NCI-H345 (cell line): ENCODE data around the gene DNPH1.

Experiments used
- DNase-seq: peaks from one replicate; lab custom pipeline; 2025; lab: John Stamatoyannopoulos, UW

The DNPH1 gene

GRCh38 chr6:43243664-43244321, 14.5 kb upstream of the DNPH1 start:
- peak; percentile 19 for DNase-seq

- peak; percentile 71 for DNase-seq
Measured at GRCh38 chr6:43242908-43243663, 13.8 kb upstream of the DNPH1 start, which contains the start of gene TTBK1. TSS of gene TTBK1 (plus strand) at chr6:43243481. CDS start at chr6:43246661, 3,180 bp downstream.

- no peak for DNase-seq
Measured at GRCh38 chr6:43241446-43241845, 12.2 kb upstream of the DNPH1 start.

- no peak for DNase-seq
Measured at GRCh38 chr6:43240950-43241349, 11.7 kb upstream of the DNPH1 start.

GRCh38 chr6:43239054-43239453, 9.8 kb upstream of the DNPH1 start:
- no peak for DNase-seq

GRCh38 chr6:43235841-43236240, 6.6 kb upstream of the DNPH1 start:
- no peak for DNase-seq

GRCh38 chr6:43231735-43232450, 2.6 kb upstream of the DNPH1 start:
- no peak for DNase-seq

GRCh38 chr6:43231053-43231452, 1.8 kb upstream of the DNPH1 start:
- DNase-seq, result no peak

GRCh38 chr6:43229803-43230620, 731 bp upstream of the DNPH1 start:
- DNase-seq, result no peak

- no peak for DNase-seq
Measured at GRCh38 chr6:43226192-43226851, 3.0 kb downstream of the DNPH1 start.

GRCh38 chr6:43223175-43223574, 6.1 kb downstream of the DNPH1 start:
- no peak for DNase-seq

- DNase-seq, result no peak
Measured at GRCh38 chr6:43222418-43223059, 6.7 kb downstream of the DNPH1 start.

GRCh38 chr6:43221046-43221972, 8.0 kb downstream of the DNPH1 start:
- no peak for DNase-seq

- no peak for DNase-seq
Measured at GRCh38 chr6:43220439-43220951, 8.8 kb downstream of the DNPH1 start.

GRCh38 chr6:43219814-43220213, 9.5 kb downstream of the DNPH1 start:
- no peak for DNase-seq

GRCh38 chr6:43219119-43219518, 10.2 kb downstream of the DNPH1 start:
- no peak for DNase-seq

GRCh38 chr6:43217351-43217750, 11.9 kb downstream of the DNPH1 start:
- no peak for DNase-seq

- DNase-seq, result no peak
Measured at GRCh38 chr6:43216200-43216599, 13.1 kb downstream of the DNPH1 start.

- no peak for DNase-seq
Measured at GRCh38 chr6:43215066-43215465, 14.2 kb downstream of the DNPH1 start.

GRCh38 chr6:43213431-43213830, 15.8 kb downstream of the DNPH1 start:
- DNase-seq, result no peak
